ENCODE data around the gene NUCB1.

The NUCB1 gene

DNA sequence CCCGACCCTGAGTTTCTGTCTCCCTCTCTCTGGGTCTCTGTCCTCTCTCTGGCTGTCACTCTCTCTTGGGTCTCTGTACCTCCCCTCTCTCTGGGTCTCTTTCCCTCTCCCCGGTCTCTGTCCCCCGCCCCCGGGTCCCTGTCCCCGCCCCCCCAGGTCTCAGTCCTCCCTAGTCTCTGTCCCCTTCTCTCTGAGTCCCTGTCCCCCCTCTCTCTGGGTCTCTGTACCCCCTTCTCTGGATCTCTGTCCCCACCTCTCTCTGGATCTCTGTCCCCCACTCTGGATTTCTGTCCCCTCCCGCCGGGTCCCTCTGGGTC is 62.7 kb downstream of the NUCB1 start:
- DNase-seq (no peak), ATAC-seq (no peak)

DNA sequence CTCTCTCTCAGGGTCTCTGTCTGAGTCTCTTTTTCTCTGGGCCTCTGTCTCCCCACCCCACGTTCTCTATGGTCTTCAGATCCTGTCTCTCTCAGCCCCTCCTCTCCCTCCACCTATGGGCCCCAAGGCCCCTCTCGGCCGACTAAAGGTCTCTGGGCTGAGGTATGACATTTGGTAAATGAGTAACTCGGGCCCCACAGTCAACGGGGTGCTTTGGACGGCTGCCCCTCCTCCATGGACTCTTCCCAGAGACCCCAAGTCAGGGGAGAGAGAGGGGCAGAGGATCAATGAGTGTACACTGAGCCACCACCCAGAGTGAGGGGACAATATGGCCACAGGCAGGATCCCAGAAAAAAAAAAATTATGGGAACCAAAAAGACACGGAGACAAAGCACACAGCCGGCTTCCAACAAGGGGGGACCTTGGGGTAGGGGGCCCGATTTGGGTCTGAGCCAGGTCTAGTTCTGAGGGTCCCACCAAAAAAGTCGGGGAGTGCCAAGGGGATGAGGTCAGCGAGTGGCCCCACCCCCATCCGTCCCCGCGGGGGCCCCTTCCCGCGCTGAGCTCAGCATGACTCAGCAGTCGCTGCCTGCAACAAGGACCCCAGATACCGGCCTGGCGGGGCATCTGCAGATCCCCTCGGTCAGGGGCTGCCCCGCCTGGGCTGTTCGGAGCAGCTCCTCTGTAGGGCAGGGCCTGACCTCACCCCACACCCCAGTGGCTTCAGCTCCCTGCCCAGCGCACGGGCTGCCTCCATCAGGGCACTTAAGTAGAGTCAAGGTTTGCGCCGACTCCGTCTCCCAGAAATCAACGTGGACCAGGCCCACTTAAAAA is 63.5 kb downstream of the NUCB1 start:
- DNase-seq (peak; percentile 92), ATAC-seq (peak; percentile 42)

DNA sequence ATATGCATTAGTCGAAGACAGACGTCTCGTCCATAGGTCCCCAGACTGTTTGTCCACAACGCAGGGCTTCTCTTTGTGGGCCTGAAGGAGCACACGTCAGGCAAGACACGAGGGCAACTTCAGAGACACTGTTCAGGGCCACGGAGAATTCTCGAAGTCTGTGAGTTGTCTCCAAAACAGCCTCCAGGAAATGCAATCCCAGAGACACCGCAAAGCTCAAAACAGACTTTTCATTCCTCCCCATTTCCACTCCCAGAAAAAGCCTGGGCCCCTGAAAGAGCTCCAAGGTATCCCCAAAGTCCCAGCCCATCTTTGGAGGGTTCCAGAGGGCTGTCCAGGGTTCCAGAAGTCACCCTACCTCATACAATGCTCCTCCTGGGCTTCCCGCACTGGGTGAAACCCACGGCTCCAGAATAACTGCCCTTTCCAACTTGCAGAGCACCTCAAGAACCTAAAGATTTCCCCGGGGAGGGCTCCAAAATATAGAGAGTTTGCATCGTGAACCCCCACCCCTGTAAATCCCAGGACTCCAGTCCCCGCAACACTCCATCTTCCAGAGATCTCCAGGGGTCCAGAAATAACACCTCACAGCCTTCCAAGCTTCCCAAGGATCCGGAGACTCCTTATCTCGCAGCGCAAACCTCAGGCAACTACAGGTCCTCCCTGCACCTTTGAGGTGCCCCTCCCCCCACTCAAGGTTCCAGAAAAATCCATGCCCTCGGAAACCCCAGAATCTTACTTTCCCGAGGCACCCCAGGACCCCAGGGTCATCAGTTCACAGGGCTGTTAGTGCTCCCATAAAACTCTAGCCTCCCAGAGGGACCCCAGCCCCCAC is 64.3 kb downstream of the NUCB1 start:
- ATAC-seq (no peak), DNase-seq (peak; percentile 37)

DNA sequence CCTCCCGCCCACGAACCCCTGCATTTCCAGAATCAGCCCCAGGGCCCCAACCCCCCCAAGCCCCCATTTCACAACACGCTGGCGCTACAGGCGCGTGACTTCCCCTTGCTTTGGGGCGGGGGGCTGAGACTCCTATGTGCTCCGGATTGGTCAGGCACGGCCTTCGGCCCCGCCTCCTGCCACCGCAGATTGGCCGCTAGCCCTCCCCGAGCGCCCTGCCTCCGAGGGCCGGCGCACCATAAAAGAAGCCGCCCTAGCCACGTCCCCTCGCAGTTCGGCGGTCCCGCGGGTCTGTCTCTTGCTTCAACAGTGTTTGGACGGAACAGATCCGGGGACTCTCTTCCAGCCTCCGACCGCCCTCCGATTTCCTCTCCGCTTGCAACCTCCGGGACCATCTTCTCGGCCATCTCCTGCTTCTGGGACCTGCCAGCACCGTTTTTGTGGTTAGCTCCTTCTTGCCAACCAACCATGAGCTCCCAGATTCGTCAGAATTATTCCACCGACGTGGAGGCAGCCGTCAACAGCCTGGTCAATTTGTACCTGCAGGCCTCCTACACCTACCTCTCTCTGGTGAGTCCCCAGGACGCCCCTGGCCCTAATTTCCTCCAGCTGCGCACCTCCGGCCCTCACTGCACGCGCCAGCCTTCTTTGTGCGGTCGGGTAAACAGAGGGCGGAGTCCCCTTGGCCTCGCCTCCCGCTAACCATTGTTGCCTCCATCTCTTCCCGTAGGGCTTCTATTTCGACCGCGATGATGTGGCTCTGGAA is 65.1 kb downstream of the NUCB1 start, which contains the start of gene FTL:
FTL (plus strand) TSS at position 270 of the 766 bp plus-strand sequence; CDS start at position 469, 199 bp downstream.
- ATAC-seq (peak; percentile 68), DNase-seq (peak; percentile 96)

GRCh38 chr19:48965806-48966540 is 65.9 kb downstream of the NUCB1 start:
- ATAC-seq (peak; percentile 31), DNase-seq (peak; percentile 87)

GRCh38 chr19:48966541-48967345 is 66.6 kb downstream of the NUCB1 start:
- no peak for DNase-seq
- no peak for ATAC-seq

DNA sequence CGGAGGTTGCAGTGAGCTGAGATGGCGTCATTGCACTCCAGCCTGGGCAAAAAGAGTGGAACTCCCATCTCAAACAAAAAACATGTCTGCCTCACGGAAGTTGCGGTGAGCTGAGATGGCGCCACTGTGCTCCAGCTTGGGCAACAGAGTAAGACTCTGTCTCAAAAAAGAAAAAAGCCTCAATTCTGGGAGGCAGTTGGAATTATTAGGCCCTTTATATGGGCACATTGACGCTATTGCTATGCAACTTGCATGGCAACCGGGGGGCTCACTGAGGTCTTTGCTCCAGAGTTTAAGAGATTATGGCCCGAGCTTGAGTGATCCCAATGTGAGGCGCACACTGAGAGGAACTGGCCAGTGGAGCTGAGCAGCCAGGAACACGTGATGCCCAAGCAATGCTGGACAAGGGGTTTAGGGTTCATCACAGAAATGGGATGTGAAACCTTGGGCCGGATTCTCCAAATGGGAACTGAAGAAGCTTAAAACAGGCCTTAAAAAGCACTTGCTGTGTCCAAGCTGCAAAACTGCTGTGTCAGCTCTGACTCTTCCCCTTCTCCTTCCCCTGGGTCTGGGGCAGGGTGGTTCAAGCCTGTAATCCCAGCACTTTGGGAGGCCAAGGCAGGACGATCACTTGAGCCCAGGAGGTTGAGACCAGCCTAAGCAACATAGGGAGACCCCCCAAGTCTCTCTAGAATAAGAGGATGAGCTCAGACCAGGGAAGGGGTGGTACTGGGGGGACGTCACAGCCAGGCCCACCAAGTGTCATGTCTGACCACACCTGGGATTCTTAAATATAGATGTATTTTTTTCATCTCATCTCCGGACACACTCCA is 67.5 kb downstream of the NUCB1 start:
- ATAC-seq (no peak), DNase-seq (no peak)

GRCh38 chr19:48968179-48968661 is 68.1 kb downstream of the NUCB1 start:
- ATAC-seq (no peak), DNase-seq (no peak)

- DNase-seq (no peak), ATAC-seq (no peak)
These were observed 68.7 kb downstream of the NUCB1 start for GRCh38 chr19:48968813-48969218.

- no peak for DNase-seq
- ATAC-seq = no peak
These were observed 69.4 kb downstream of the NUCB1 start for GRCh38 chr19:48969276-48970138.

- ATAC-seq (no peak), DNase-seq (no peak)
These were observed 70.1 kb downstream of the NUCB1 start for GRCh38 chr19:48970139-48970766.

DNA sequence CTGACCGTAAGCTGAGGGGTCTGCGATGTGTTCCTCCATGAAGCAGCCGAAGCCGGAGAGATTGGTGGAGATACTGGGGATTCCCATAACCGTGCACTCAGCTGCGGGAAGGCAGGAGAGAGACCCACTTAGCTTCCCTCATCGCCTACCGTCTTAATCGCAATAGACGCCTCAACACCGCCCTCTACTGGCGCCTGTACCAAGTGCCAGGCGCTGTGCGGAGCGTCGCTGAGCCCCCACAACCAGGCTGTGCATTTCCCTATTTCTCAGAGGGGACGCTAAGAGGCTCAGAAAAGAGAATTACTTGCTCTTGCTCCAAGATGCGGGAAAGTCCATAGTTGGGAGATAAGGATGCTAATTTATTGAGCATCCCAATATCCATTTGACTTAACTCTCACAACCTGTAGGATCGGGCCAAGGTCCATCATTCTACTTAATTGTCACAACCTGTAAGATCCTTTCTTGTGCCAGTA is 70.8 kb downstream of the NUCB1 start:
- DNase-seq (peak; percentile 92), ATAC-seq (peak; percentile 77)

Data from stimulated activated naive CD8-positive, alpha-beta T cell treated with anti-CD3 and anti-CD28 coated beads, Interleukin-15, Interleukin-2, amounts not matched to agents 100 U/mL and 50 U/mL, for 24 hours (primary cell).